ENCODE data around the gene TYW5.

TYW5 gene

DNA sequence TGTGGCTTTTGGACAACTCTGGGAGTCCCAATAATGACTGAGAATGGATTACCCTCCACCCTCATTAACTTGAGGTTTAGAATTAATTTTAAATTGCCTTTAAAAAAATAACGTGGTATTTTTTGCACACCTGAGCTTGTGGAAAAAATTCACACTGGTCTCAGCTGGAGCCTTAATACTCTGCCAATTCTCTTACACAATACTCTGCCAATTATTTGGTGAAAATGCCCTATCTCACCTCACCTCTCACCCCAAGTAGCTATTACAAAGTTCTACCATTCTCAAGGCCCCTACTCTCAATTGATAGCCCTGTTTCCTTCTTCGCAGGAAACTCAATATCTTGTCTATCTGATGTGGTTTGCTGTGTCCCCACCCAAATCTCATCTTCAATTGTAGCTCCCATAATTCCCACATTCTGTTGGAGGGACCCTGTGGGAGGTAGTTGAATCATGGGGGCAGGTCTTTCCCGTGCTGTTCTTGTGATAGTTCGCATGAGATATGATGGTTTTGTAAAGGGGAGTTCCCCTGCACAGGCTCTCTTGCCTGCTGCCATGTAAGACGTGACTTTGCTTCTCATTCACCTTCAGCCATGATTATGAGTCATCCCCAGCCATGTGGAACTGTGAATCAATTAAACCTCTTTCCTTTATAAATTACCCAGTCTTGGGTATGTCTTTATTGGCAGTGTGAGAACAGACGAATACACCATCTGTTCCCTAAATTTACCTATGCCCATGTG is 71.6 kb downstream of the TYW5 start:
- DNase-seq (ENCODE audit: low read depth, low spot score), result no peak
- H3K4me3 ChIP-seq (ENCODE audit: low read length), result no peak overlapping the region

DNA sequence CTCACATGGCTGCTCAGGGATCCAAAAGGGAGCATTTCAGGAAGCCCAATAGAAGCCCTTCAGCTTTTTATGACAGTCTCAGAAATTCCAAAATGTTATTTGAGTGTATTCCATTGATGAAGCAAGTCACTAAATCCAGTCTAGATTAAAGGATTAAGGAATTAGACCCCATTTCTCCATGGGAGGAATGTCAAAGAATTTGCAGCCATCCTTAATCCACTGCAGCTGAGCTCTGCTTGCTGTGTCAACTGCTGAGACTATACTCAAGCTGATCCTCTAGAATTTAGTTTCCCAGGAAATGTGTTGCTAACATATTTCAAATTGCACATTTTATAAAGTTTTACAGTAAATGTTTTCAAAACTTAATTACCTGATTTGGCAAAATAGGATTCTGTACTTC is 72.6 kb downstream of the TYW5 start:
- H3K4me3 ChIP-seq (ENCODE audit: low read length), result no peak overlapping the region
- DNase-seq (ENCODE audit: low read depth, low spot score), result no peak

All from Jurkat, Clone E6-1 (cell line).